Osteoblast (primary cell): ENCODE data around the gene RNF144B. TPM values are rescaled to one million over a fixed set of nuclear protein-coding genes. Genes with fewer than 3 reads are reported as not detected.

Experiments
- DNase-seq: peaks from one replicate; pipeline ENCODE4 v3.0.0; 2011; ENCODE audit warnings: low spot score, mixed read lengths; ENCODE audit not compliant: insufficient read length; ENCODE audit errors: missing footprints
- H2AFZ ChIP-seq: 2 replicates; pipeline ENCODE4 v1.6.0; 2011; ENCODE audit warnings: mild to moderate bottlenecking, low read length
- H3K27ac ChIP-seq: 2 replicates; pipeline ENCODE4 v1.5.1; 2011; ENCODE audit warnings: mild to moderate bottlenecking, low read depth, low read length, moderate library complexity
- H3K27me3 ChIP-seq: 2 replicates; pipeline ENCODE4 v1.6.0; 2012; ENCODE audit warnings: mild to moderate bottlenecking, control low read depth, inconsistent platforms, low read length, moderate library complexity; ENCODE audit not compliant: insufficient read depth
- H3K36me3 ChIP-seq: 2 replicates; pipeline ENCODE4 v1.5.1; 2011; ENCODE audit warnings: mild to moderate bottlenecking, low read length, control low read depth, moderate library complexity; ENCODE audit not compliant: insufficient read depth
- H3K4me1 ChIP-seq: 2 replicates; pipeline ENCODE4 v1.5.1; 2011; ENCODE audit warnings: mild to moderate bottlenecking, low read length, control low read depth, moderate library complexity; ENCODE audit not compliant: insufficient read depth
- H3K4me2 ChIP-seq: 2 replicates; pipeline ENCODE4 v1.6.0; 2011; ENCODE audit warnings: mild to moderate bottlenecking, low read length; ENCODE audit not compliant: insufficient read depth
- H3K4me3 ChIP-seq: fragments of 200-600 bp; sonication (generic); 3 replicates; pipeline ENCODE4 v1.5.1; 2012; ENCODE audit warnings: mild to moderate bottlenecking, low read length, inconsistent platforms; ENCODE audit not compliant: insufficient read depth
- H3K79me2 ChIP-seq: 2 replicates; pipeline ENCODE4 v1.6.0; 2012; ENCODE audit warnings: mild to moderate bottlenecking, low read length, control low read depth, inconsistent platforms; ENCODE audit not compliant: insufficient read depth
- H3K9me3 ChIP-seq: 2 replicates; pipeline ENCODE4 v1.5.1; 2011; ENCODE audit warnings: low read depth, low read length, control low read depth
- H4K20me1 ChIP-seq: 2 replicates; pipeline ENCODE4 v1.6.0; 2012; ENCODE audit warnings: mild to moderate bottlenecking, low read length, control low read depth; ENCODE audit not compliant: insufficient read depth
- CTCF ChIP-seq: IDR thresholded peaks from 2 replicates; pipeline ENCODE4 v1.5.1; 2011; ENCODE audit warnings: mild to moderate bottlenecking, low read depth, low read length, moderate library complexity; ENCODE audit errors: extremely low read depth
- total RNA-seq: library from RNA; depleted of rRNA; stranded (reverse); fragments of >200 nt; gene quantifications from 2 replicates; pipeline ENCODE4 v1.2.3, GENCODE V29; 2012

Gene RNF144B
- total RNA-seq, 1 donor: 5.8 TPM

- Histone ChIP-seq H3K36me3 (no peaks in the 10 kb centered on the region), H3K4me2 (no peak overlapping the region)
- peak; percentile 74 for DNase-seq
These were observed 122.9 kb downstream of the RNF144B start for GRCh38 chr6:18509871-18510643.

GRCh38 chr6:18510644-18511033, 123.5 kb downstream of the RNF144B start:
- no peak overlapping the region for H3K27ac ChIP-seq
- TF ChIP-seq CTCF: no peak
- no peak overlapping the region for H2AFZ ChIP-seq
- peaks cover 11% of the 10 kb centered on the region for H3K4me1 ChIP-seq
- H4K20me1 ChIP-seq: no peaks in the 10 kb centered on the region
- no peaks in the 10 kb centered on the region for H3K36me3 ChIP-seq
- H3K79me2 ChIP-seq: no peaks in the 10 kb centered on the region
- H3K9me3 ChIP-seq: no peaks in the 10 kb centered on the region
- DNase-seq: no peak
- H3K27me3 ChIP-seq: no peaks in the 10 kb centered on the region
- H3K4me3 ChIP-seq: no peak overlapping the region
- H3K4me2 ChIP-seq: no peak overlapping the region

More at GRCh38 chr6:18509871-18510643, 122.9 kb downstream of the RNF144B start:
- no peak for TF ChIP-seq CTCF
- H3K79me2 ChIP-seq: no peaks in the 10 kb centered on the region
- H3K27me3 ChIP-seq: no peaks in the 10 kb centered on the region
- H4K20me1 ChIP-seq: no peaks in the 10 kb centered on the region
- H3K9me3 ChIP-seq: no peaks in the 10 kb centered on the region
- no peak overlapping the region for H3K27ac ChIP-seq
- no peak overlapping the region for H2AFZ ChIP-seq
- H3K4me3 ChIP-seq: no peak overlapping the region
- peaks cover 8% of the 10 kb centered on the region for H3K4me1 ChIP-seq

GRCh38 chr6:18511211-18511610, 124.1 kb downstream of the RNF144B start:
- Histone ChIP-seq H3K9me3 (no peaks in the 10 kb centered on the region), H2AFZ (no peak overlapping the region), H3K36me3 (no peaks in the 10 kb centered on the region), H3K27me3 (no peaks in the 10 kb centered on the region), H3K4me3 (no peak overlapping the region), H3K27ac (no peak overlapping the region), H3K4me2 (no peak overlapping the region), H3K4me1 (peaks cover 11% of the 10 kb centered on the region), H3K79me2 (no peaks in the 10 kb centered on the region), H4K20me1 (no peaks in the 10 kb centered on the region)
- DNase-seq: no peak
- no peak for TF ChIP-seq CTCF

- Histone ChIP-seq H3K9me3 (no peaks in the 10 kb centered on the region), H3K27me3 (peaks cover 4% of the 10 kb centered on the region), H3K4me3 (no peak overlapping the region), H3K4me1 (peaks cover 3% of the 10 kb centered on the region), H3K27ac (no peak overlapping the region), H3K79me2 (no peaks in the 10 kb centered on the region), H4K20me1 (no peaks in the 10 kb centered on the region), H3K36me3 (no peaks in the 10 kb centered on the region), H2AFZ (no peak overlapping the region), H3K4me2 (no peak overlapping the region)
- DNase-seq: no peak
- no peak for TF ChIP-seq CTCF
These were observed 126.2 kb downstream of the RNF144B start for GRCh38 chr6:18513253-18513798.
